OCI-LY3 (cell line): ENCODE measurements around the gene ZFP1.
"Not testable (repeated sequence)": the region's sequence is repeated elsewhere in the genome, so short reads cannot be mapped to it uniquely, and the experiment has no call there.

Experiments
- H2AFZ ChIP-seq: fragments of 200-600, 300-600 bp; shearing (Covaris generic); 2 replicates; pipeline ENCODE4 v1.6.0; 2014; ENCODE audit warnings: antibody characterized with exemption, low read depth, low read length
- H3K27ac ChIP-seq: fragments of 200-600, 300-600 bp; sonication (generic); 2 replicates; pipeline ENCODE4 v1.5.1; 2014; ENCODE audit warnings: mild to moderate bottlenecking, low read length, moderate library complexity, mixed read lengths
- H3K27me3 ChIP-seq: fragments of 200-600, 300-600 bp; sonication (generic); 2 replicates; pipeline ENCODE4 v1.6.1; 2014; ENCODE audit warnings: low read depth, low read length, mixed read lengths
- H3K36me3 ChIP-seq: fragments of 200-600, 300-600 bp; sonication (generic); replicated peaks from 2 replicates; pipeline ENCODE3; 2014; ENCODE audit warnings: low read depth, low read length, mixed read lengths
- H3K4me1 ChIP-seq: fragments of 300-600, 200-600 bp; sonication (generic); 2 replicates; pipeline ENCODE4 v1.6.1; 2014; ENCODE audit warnings: low read length, mixed read lengths
- H3K4me2 ChIP-seq: fragments of 200-600, 300-600 bp; sonication (generic); 2 replicates; pipeline ENCODE4 v1.6.1; 2014; ENCODE audit warnings: low read length, mixed read lengths
- H3K4me3 ChIP-seq: fragments of 300-600, 200-600 bp; sonication (generic); 2 replicates; pipeline ENCODE4 v1.5.1; 2014; ENCODE audit warnings: antibody characterized with exemption, mild to moderate bottlenecking, low read length, moderate library complexity
- H3K79me2 ChIP-seq: fragments of 300-600, 200-600 bp; shearing (Covaris generic); 2 replicates; pipeline ENCODE4 v1.6.1; 2014; ENCODE audit warnings: mild to moderate bottlenecking, low read length, mixed read lengths
- H3K9ac ChIP-seq: fragments of 300-600, 200-600 bp; shearing (Covaris generic); 2 replicates; pipeline ENCODE4 v1.6.0; 2014; ENCODE audit warnings: mild to moderate bottlenecking, low read length, moderate library complexity
- H3K9me3 ChIP-seq: fragments of 200-600, 300-600 bp; shearing (Covaris generic); 2 replicates; pipeline ENCODE4 v1.6.1; 2014; ENCODE audit warnings: low read length, mixed read lengths; ENCODE audit not compliant: insufficient read depth
- H4K20me1 ChIP-seq: fragments of 200-600, 300-600 bp; sonication (generic); 2 replicates; pipeline ENCODE4 v1.6.1; 2016; ENCODE audit warnings: low read length, mixed read lengths; ENCODE audit not compliant: insufficient read depth
- EZH2phosphoT487 ChIP-seq: fragments of 200-600 bp; shearing (Covaris generic); IDR thresholded peaks from 2 replicates; pipeline ENCODE4 v1.6.1; 2018; ENCODE audit warnings: antibody characterized with exemption, mixed run types, low read depth
- TF ChIP-seq, protein P1 (sequence below): fragments of 200-600, 300-600 bp; sonication (generic); IDR thresholded peaks from 2 replicates; pipeline ENCODE4 v1.5.1; 2014; ENCODE audit warnings: antibody characterized with exemption, low read length, low read depth

The ZFP1 gene

GRCh38 chr16:75120253-75120652 is 28.1 kb upstream of the ZFP1 start:
- Histone ChIP-seq H2AFZ (no peak overlapping the region), H3K9me3 (peaks cover 10% of the 10 kb centered on the region; the same call in 1 of the 2 replicates), H3K27ac (no peak overlapping the region), H3K9ac (no peak overlapping the region), H3K4me2 (no peak overlapping the region), H4K20me1 (no peaks in the 10 kb centered on the region), H3K79me2 (no peaks in the 10 kb centered on the region), H3K36me3 (no peaks in the 10 kb centered on the region), H3K27me3 (no peaks in the 10 kb centered on the region), H3K4me3 (no peak overlapping the region), H3K4me1 (no peaks in the 10 kb centered on the region)
- TF ChIP-seq EZH2phosphoT487 = no peak
- TF ChIP-seq, protein P1, sequence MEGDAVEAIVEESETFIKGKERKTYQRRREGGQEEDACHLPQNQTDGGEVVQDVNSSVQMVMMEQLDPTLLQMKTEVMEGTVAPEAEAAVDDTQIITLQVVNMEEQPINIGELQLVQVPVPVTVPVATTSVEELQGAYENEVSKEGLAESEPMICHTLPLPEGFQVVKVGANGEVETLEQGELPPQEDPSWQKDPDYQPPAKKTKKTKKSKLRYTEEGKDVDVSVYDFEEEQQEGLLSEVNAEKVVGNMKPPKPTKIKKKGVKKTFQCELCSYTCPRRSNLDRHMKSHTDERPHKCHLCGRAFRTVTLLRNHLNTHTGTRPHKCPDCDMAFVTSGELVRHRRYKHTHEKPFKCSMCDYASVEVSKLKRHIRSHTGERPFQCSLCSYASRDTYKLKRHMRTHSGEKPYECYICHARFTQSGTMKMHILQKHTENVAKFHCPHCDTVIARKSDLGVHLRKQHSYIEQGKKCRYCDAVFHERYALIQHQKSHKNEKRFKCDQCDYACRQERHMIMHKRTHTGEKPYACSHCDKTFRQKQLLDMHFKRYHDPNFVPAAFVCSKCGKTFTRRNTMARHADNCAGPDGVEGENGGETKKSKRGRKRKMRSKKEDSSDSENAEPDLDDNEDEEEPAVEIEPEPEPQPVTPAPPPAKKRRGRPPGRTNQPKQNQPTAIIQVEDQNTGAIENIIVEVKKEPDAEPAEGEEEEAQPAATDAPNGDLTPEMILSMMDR = no peak

DNA sequence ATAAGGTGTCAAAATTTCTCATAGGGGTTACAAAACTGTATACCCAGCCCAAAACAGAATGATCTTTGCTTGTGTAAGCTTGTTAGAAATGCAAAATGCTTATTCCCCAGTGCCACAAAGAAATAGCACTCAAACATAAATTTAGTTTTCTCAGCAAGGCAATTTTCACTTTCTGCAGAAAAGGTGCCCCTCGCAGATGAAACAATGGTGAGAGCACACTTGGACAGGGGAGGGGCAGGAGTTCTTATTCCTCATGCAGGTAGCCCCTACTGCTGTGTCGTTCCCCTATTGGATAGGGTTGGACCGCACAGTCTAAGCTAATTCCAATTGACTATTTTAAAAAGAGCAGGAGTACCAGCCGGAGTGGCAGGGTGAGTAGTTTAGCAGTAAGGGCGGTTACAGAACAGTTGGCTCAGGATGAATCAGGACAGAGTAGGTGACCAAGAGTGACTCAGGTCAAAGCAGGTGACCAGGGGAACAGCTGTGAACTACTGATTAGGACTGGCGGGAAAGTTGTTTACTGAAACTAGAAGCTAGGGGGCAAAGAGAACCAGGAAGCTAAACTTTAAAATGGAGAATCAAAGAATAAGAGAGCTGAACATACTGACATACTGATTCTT is 26.3 kb upstream of the ZFP1 start:
- H3K4me1 ChIP-seq = no peaks in the 10 kb centered on the region
- no peak overlapping the region for H3K9ac ChIP-seq
- H3K4me2 ChIP-seq = no peak overlapping the region
- no peak overlapping the region for H3K4me3 ChIP-seq
- H3K36me3 ChIP-seq = no peaks in the 10 kb centered on the region
- H3K27me3 ChIP-seq = no peaks in the 10 kb centered on the region
- H2AFZ ChIP-seq = no peak overlapping the region
- peaks cover 10% of the 10 kb centered on the region; the same call in 1 of the 2 replicates for H3K9me3 ChIP-seq
- TF ChIP-seq, protein P1 = no peak
- TF ChIP-seq EZH2phosphoT487 = no peak
- no peaks in the 10 kb centered on the region for H3K79me2 ChIP-seq
- no peaks in the 10 kb centered on the region for H4K20me1 ChIP-seq
- no peak overlapping the region for H3K27ac ChIP-seq

DNA sequence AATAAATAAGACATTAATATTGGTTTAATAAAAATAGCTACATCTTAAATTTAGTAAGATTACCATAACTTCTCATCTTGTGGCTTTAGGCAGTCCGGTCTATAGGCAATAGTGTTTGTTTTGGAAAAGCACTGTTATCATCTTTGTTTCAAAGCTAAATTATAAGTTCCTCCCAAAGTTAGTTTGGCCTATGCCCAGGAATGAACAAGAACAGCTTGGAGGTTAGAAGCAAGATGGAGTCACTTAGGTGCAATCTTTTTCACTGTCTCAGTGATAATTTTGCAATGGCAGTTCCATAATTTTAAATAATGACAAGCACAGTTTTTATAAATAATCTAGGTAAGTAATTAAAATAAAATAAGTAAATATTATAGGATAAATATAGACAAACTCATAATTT is 25.7 kb upstream of the ZFP1 start:
- Histone ChIP-seq H3K4me3 (no peak overlapping the region), H3K79me2 (no peaks in the 10 kb centered on the region), H3K36me3 (no peaks in the 10 kb centered on the region), H3K4me1 (no peaks in the 10 kb centered on the region), H4K20me1 (no peaks in the 10 kb centered on the region), H3K9me3 (peaks cover 10% of the 10 kb centered on the region; the same call in 1 of the 2 replicates), H2AFZ (no peak overlapping the region), H3K4me2 (no peak overlapping the region), H3K9ac (no peak overlapping the region), H3K27me3 (no peaks in the 10 kb centered on the region), H3K27ac (no peak overlapping the region)
- TF ChIP-seq, protein P1 = no peak
- no peak for TF ChIP-seq EZH2phosphoT487

GRCh38 chr16:75127713-75128415 is 20.5 kb upstream of the ZFP1 start:
- Histone ChIP-seq H3K9ac (no peak overlapping the region), H3K27ac (no peak overlapping the region), H3K4me2 (no peak overlapping the region), H3K79me2 (no peaks in the 10 kb centered on the region), H3K9me3 (no peaks in the 10 kb centered on the region; the same call in 1 of the 2 replicates), H2AFZ (no peak overlapping the region), H3K4me1 (no peaks in the 10 kb centered on the region), H3K36me3 (no peaks in the 10 kb centered on the region), H3K4me3 (no peak overlapping the region), H4K20me1 (no peaks in the 10 kb centered on the region), H3K27me3 (no peaks in the 10 kb centered on the region)
- no peak for TF ChIP-seq EZH2phosphoT487
- TF ChIP-seq, protein P1 = no peak

- not testable (repeated sequence) for H3K4me1 ChIP-seq, H3K36me3 ChIP-seq, H2AFZ ChIP-seq, H4K20me1 ChIP-seq, H3K27ac ChIP-seq, H3K9ac ChIP-seq, H3K79me2 ChIP-seq, H3K27me3 ChIP-seq, H3K4me3 ChIP-seq, H3K9me3 ChIP-seq, H3K4me2 ChIP-seq
These were observed 18.7 kb upstream of the ZFP1 start for GRCh38 chr16:75129421-75130149.
